ENCODE results near the gene PSAPL1. TPM values are rescaled to one million over a fixed set of nuclear protein-coding genes. Genes with fewer than 3 reads are reported as not detected.

Gene PSAPL1
- total RNA-seq, 1 donor from 2014 or later, result not detected

GRCh38 chr4:7415927-7416686 lies 18.6 kb downstream of the PSAPL1 start:
- no peak for DNase-seq (ENCODE audit: low read depth)
- TF ChIP-seq CTCF (IDR thresholded peaks at IDR 0.05; ENCODE audit: insufficient read depth, low read length, severe bottlenecking), result no peak
- Histone ChIP-seq H3K4me3 (ENCODE audit: low read depth, low read length) (no peak overlapping the region), H3K36me3 (ENCODE audit: control insufficient read depth, insufficient read depth, low read length) (no peaks in the 10 kb centered on the region), H3K27me3 (ENCODE audit: control insufficient read depth, insufficient read depth, low read length) (no peaks in the 10 kb centered on the region)
- FAIRE-seq, result peak; percentile 50

DNA sequence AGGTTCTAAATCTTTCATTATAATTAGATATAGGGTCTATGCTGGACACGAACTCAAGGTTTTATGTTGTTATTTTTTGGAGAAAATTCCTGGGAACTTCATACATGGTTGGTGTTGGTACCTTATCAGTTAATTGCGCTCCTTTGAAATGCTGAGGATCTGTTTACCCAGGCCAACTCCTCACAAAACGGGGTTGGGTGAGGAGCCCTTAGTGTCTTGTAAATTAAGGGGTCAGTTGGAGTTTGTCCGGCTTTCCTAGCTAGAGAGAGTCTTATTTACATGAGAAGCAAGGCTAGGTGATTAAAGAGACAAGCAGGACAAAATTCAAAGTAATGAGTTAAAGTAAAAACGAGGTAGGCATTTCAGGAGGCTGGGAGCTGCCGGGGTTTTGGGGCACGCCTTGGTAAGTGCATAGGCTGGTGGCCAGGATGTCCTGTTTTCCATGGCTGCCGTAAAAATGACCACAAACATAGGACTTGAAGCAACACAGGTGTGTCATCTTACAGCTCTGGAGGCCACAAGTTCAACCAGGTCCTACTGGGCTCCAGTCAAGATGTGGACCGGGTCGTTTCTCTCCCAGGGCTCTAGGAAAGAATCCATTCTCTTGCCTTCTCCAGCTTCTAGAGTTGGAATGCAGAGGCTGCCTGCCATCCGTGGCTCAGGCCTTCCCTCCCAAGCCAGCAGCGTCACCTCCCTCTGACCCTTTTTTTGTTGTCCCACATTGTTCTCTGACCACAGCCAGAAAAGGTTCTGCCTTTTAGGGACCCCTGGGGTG lies 19.8 kb downstream of the PSAPL1 start:
- TF ChIP-seq CTCF (IDR thresholded peaks at IDR 0.05; ENCODE audit: insufficient read depth, low read length, severe bottlenecking), result no peak
- DNase-seq (ENCODE audit: low read depth) (no peak), FAIRE-seq (no peak)
- Histone ChIP-seq H3K4me3 (ENCODE audit: low read depth, low read length) (no peak overlapping the region), H3K36me3 (ENCODE audit: control insufficient read depth, insufficient read depth, low read length) (no peaks in the 10 kb centered on the region), H3K27me3 (ENCODE audit: control insufficient read depth, insufficient read depth, low read length) (no peaks in the 10 kb centered on the region)

GRCh38 chr4:7414046-7414445 lies 20.7 kb downstream of the PSAPL1 start:
- no peak overlapping the region for H3K4me3 ChIP-seq (ENCODE audit: low read depth, low read length)
- DNase-seq (ENCODE audit: low read depth), result no peak
- no peak for FAIRE-seq
- no peaks in the 10 kb centered on the region for H3K27me3 ChIP-seq (ENCODE audit: control insufficient read depth, insufficient read depth, low read length)
- H3K36me3 ChIP-seq (ENCODE audit: control insufficient read depth, insufficient read depth, low read length), result no peaks in the 10 kb centered on the region
- TF ChIP-seq CTCF (IDR thresholded peaks at IDR 0.05; ENCODE audit: insufficient read depth, low read length, severe bottlenecking), result no peak

- no peaks in the 10 kb centered on the region for H3K36me3 ChIP-seq (ENCODE audit: control insufficient read depth, insufficient read depth, low read length)
- no peak for DNase-seq (ENCODE audit: low read depth)
- peak; percentile 77 for FAIRE-seq
- no peaks in the 10 kb centered on the region for H3K27me3 ChIP-seq (ENCODE audit: control insufficient read depth, insufficient read depth, low read length)
- TF ChIP-seq CTCF (IDR thresholded peaks at IDR 0.05; ENCODE audit: insufficient read depth, low read length, severe bottlenecking), result no peak
- no peak overlapping the region for H3K4me3 ChIP-seq (ENCODE audit: low read depth, low read length)
These were observed 22.2 kb downstream of the PSAPL1 start for GRCh38 chr4:7412554-7412912.

- no peak for TF ChIP-seq CTCF (IDR thresholded peaks at IDR 0.05; ENCODE audit: insufficient read depth, low read length, severe bottlenecking)
- no peak for FAIRE-seq
- DNase-seq (ENCODE audit: low read depth), result no peak
- Histone ChIP-seq H3K4me3 (ENCODE audit: low read depth, low read length) (no peak overlapping the region), H3K27me3 (ENCODE audit: control insufficient read depth, insufficient read depth, low read length) (no peaks in the 10 kb centered on the region), H3K36me3 (ENCODE audit: control insufficient read depth, insufficient read depth, low read length) (no peaks in the 10 kb centered on the region)
These were observed 22.7 kb downstream of the PSAPL1 start for GRCh38 chr4:7411896-7412553.
